Testis (tissue), 2 donors: Measurements from ENCODE around the gene LRRC27.

ENCODE experiments used
- POLR2A ChIP-seq: fragments of 450-650 bp; IDR thresholded peaks from one replicate; pipeline ENCODE4 v1.6.1; 2017; ENCODE audit warnings: antibody characterized with exemption, mild to moderate bottlenecking, moderate library complexity
- TF ChIP-seq, protein P1 (sequence below), 3 experiments: fragments of 450-650 bp in 2 of 3; fragments of 200-600 bp in 1 of 3; sonication (generic) in 1 of 3; IDR thresholded peaks; one replicate each; pipeline ENCODE4 v1.5.1; 2016 to 2019; ENCODE audit warnings: antibody characterized with exemption in 3 of 3, mild to moderate bottlenecking in 2 of 3, moderate library complexity in 1 of 3

DNA sequence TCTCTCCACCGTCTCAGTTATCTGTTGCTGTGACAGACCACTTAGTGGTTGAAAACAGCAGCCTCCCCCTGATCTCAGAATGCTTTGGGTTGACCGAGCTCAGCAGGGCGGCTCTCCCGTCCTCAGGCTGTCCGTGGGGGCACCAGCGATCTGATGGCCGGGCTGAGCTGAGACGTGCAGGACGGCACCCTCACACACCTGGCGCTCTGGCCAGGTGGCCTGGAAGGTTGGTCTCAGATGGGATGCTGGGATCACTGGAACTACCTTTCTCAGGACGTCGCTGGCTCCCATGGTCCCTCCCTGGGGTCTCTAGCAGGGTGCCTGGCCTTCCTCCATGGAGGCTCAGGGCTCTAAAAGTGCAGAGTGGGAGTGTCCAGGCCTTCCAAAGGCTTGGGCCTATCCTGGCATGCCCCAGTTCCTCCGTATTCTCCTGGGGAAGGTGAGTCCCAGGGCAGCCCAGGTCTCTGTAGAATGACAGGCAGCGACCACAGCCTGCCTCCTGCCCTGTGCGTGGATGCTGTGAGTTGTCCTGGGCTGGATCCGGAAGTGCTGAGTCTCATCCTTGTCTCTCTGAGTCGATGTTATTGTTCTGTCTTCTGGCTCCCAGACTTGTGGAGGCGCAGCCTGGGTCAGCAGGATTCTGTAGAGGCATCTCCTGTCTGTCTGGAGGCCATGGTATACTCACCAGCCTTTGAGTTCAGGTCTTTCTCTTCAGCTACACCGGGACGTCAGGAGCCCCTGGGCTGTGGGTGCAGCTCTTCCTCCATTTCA, 52.8 kb downstream of the LRRC27 start:
- TF ChIP-seq POLR2A: no peak
- TF ChIP-seq, protein P1, sequence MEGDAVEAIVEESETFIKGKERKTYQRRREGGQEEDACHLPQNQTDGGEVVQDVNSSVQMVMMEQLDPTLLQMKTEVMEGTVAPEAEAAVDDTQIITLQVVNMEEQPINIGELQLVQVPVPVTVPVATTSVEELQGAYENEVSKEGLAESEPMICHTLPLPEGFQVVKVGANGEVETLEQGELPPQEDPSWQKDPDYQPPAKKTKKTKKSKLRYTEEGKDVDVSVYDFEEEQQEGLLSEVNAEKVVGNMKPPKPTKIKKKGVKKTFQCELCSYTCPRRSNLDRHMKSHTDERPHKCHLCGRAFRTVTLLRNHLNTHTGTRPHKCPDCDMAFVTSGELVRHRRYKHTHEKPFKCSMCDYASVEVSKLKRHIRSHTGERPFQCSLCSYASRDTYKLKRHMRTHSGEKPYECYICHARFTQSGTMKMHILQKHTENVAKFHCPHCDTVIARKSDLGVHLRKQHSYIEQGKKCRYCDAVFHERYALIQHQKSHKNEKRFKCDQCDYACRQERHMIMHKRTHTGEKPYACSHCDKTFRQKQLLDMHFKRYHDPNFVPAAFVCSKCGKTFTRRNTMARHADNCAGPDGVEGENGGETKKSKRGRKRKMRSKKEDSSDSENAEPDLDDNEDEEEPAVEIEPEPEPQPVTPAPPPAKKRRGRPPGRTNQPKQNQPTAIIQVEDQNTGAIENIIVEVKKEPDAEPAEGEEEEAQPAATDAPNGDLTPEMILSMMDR (IDR thresholded peaks at IDR 0.05): no peak
